Esophagus mucosa (tissue), 1 donor: ENCODE data around the gene TNXB. TPM values are rescaled to one million over a fixed set of nuclear protein-coding genes. Genes with fewer than 3 reads are reported as not detected.

Source experiments
- total RNA-seq: library from RNA; stranded (reverse); gene quantifications from one replicate; pipeline ENCODE4 v1.2.4, GENCODE V29; 2023
- donor health status: DM: yes; HTN: yes; CAD: no.

The TNXB gene
- total RNA-seq, 1 donor from 2014 or later, result 7.6 TPM

Other genes with a start within 250 kb of the TNXB start
- 17.9 TPM for gene NEU1, start 246.5 kb downstream of the TNXB start, total RNA-seq
- 2.9 TPM for gene SLC44A4, start 230.3 kb downstream of the TNXB start, total RNA-seq
- 28.2 TPM for gene EHMT2, start 211.6 kb downstream of the TNXB start, total RNA-seq
- gene ZBTB12, start 207.3 kb downstream of the TNXB start, total RNA-seq, result 2.0 TPM
- gene C2, start 181.6 kb downstream of the TNXB start, total RNA-seq, result 2.9 TPM
- 36.1 TPM for gene CFB, start 163.2 kb downstream of the TNXB start, total RNA-seq
- gene NELFE, start 150.4 kb downstream of the TNXB start, total RNA-seq, result 57.7 TPM
- gene SKIC2, start 150.2 kb downstream of the TNXB start, total RNA-seq, result 31.3 TPM
- 10.6 TPM for gene DXO, start 137.2 kb downstream of the TNXB start, total RNA-seq
- gene C4A, start 127.3 kb downstream of the TNXB start, total RNA-seq, result 2.9 TPM
- gene C4B, start 94.5 kb downstream of the TNXB start, total RNA-seq, result 5.3 TPM
- gene CYP21A2, start 70.9 kb downstream of the TNXB start, total RNA-seq, result 0.60 TPM
- gene ATF6B, start 18.9 kb upstream of the TNXB start, total RNA-seq, result 76.0 TPM
- 10.1 TPM for gene FKBPL, start 20.9 kb upstream of the TNXB start, total RNA-seq
- 0.40 TPM for gene PRRT1, start 42.6 kb upstream of the TNXB start, total RNA-seq
- gene PPT2, start 44.8 kb upstream of the TNXB start, total RNA-seq, result 18.1 TPM
- gene EGFL8, start 55.3 kb upstream of the TNXB start, total RNA-seq, result 10.2 TPM
- gene AGPAT1, start 66.7 kb upstream of the TNXB start, total RNA-seq, result 18.2 TPM
- 30.4 TPM for gene RNF5, start 69.1 kb upstream of the TNXB start, total RNA-seq
- 2.7 TPM for gene AGER, start 74.9 kb upstream of the TNXB start, total RNA-seq
- gene PBX2, start 80.9 kb upstream of the TNXB start, total RNA-seq, result 34.7 TPM
- gene GPSM3, start 83.3 kb upstream of the TNXB start, total RNA-seq, result 2.2 TPM
- gene NOTCH4, start 114.7 kb upstream of the TNXB start, total RNA-seq, result 2.7 TPM